DMS53 (cell line): ENCODE measurements around the gene CCNDBP1.
"Not testable (repeated sequence)": the region's sequence is repeated elsewhere in the genome, so short reads cannot be mapped to it uniquely, and the experiment has no call there.

Source experiments
- DNase-seq: peaks from one replicate; lab custom pipeline; 2025; lab: John Stamatoyannopoulos, UW

CCNDBP1 gene

DNA sequence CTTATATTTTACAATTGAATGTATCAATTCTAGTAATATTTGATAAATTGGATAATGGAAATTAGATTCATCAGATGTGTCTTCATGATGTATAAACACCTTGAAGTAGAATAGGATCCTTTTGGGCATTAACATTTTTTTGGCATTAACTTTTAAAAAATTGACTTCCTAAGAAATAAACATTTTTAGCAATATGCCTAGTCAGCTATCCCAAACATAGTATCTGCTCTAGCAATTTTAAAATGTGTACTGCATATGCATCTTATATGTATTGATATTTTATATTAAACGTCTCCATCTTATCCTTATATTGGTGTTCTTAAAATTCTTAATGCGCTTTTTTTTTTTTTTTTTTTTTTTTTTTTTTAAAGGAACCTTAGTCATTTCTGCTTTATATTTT, 8.5 kb downstream of the CCNDBP1 start:
- no peak for DNase-seq

DNA sequence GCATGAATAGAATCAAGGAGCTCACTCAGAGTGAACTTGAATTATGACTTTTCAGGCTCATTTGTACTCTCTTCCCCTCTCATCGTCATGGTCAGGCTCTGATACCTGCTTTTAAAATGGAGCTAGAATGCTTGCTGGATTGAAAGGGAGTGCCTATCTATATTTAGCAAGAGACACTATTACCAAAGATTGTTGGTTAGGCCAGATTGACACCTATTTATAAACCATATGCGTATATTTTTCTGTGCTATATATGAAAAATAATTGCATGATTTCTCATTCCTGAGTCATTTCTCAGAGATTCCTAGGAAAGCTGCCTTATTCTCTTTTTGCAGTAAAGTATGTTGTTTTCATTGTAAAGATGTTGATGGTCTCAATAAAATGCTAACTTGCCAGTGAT, 9.6 kb downstream of the CCNDBP1 start:
- DNase-seq = no peak

DNA sequence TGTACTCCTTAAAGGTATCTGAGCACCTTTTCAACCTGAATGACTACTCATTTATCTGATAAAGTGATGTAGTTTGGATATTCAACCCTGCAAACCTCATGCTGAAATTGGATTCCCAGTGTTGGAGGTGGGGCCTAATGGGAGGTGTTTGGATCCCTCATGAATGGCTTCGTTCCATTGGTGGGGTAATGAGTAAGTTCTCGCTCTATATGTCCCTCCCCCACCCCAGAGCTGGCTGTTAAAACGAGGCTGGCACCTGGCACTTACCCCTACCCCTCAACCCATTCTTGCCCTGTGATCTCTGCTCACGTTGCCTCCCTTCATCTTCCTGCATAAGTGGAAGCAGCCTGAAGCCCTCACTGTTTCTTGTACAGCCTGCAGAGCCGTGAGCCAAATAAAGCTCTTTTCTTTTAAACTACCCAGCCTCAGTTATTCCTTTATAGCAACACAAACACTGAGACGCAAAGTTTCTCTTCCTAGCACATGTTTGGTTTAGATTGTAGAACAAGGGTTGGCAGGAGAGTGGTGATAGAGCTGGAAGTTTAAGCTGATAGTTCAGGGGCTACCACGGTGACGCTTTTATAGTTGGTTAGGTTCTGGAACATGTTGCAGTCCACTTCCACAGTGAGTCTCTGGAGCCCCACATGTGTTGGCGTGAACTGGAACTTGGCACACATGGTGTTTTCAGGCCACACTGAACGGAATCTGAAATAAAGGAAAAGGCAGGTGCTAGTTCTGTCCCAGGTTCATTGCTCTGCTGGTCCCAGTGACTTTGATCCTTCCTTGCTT, 11.8 kb downstream of the CCNDBP1 start:
- no peak for DNase-seq

DNA sequence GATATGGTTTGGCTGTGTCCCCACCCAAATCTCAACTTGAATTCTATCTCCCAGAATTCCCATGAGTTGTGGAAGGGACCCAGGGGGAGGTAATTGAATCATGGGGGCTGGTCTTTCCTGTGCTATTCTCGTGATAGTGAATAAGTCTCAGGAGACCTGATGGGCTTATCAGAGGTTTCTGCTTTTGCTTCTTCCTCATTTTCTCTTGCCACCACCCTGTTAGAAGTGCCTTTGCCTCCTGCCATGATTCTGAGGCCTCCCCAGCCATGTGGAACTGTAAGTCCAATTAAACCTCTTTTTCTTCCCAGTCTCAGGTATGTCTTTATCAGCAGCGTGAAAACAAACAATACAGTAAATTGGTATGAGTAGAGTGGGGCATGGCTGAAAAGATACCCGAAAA, 12.6 kb downstream of the CCNDBP1 start:
- not testable (repeated sequence) for DNase-seq

DNA sequence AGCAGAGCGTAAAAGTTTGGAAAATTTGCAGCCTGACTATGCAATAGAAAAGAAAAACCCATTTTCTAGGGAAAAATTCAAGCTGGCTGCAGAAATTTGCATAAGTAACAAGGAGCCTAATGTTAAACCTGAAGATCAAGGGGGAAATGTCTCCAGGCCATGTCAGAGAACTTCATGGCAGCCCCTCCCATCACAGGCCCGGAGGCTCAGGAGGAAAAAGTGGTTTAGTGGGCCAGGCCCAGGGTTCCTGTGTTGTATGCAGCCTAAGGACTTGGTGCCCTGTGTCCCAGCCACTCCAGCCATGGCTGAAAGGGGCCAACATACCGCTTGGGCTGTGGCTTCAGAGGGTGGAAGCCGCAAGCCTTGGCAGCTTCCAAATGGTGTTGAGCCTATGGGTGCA, 13.4 kb downstream of the CCNDBP1 start:
- not testable (repeated sequence) for DNase-seq

DNA sequence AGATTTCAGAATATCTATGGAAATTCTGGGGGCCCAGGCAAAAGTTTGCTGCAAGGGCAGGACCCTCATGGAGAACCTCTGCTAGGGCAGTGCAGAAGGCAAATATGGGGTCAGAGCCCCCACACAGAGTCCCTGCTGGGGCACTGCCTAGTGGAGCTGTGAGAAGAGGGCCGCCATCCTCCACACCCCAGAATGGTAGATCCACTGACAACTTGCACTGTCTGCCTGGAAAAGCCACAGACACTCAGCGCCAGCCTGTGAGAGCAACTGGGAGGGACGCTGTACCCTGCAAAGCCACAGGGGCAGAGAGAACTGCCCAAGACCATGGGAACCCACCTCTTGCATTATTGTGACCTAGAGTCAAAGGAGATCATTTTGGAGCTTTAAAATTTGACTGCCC, 13.8 kb downstream of the CCNDBP1 start:
- DNase-seq = no peak

DNA sequence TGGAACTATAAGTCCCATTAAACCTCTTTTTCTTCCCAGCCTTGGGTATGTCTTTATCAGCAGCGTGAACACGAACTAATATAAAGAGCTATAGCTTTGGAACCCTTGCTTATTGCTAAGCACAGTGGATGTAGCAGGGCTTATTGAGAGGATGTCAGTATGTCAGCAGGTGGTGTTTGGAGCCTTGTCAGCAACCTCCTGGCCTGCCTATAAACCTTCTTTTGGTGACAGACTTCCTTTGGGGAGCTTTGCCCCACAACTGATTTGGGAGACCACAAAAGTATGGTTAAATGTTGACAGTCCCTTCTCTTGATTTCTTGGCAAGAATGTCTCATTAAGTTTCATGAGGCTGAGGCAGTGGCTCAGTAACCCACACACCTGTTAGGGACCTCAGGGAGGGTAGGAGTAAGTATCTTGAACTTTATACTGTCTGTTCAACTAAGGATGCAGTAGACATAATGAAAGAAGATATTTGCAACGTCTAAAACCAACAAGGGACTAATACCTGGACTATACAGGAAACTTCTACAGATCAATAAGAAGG, 14.8 kb downstream of the CCNDBP1 start:
- no peak for DNase-seq

DNA sequence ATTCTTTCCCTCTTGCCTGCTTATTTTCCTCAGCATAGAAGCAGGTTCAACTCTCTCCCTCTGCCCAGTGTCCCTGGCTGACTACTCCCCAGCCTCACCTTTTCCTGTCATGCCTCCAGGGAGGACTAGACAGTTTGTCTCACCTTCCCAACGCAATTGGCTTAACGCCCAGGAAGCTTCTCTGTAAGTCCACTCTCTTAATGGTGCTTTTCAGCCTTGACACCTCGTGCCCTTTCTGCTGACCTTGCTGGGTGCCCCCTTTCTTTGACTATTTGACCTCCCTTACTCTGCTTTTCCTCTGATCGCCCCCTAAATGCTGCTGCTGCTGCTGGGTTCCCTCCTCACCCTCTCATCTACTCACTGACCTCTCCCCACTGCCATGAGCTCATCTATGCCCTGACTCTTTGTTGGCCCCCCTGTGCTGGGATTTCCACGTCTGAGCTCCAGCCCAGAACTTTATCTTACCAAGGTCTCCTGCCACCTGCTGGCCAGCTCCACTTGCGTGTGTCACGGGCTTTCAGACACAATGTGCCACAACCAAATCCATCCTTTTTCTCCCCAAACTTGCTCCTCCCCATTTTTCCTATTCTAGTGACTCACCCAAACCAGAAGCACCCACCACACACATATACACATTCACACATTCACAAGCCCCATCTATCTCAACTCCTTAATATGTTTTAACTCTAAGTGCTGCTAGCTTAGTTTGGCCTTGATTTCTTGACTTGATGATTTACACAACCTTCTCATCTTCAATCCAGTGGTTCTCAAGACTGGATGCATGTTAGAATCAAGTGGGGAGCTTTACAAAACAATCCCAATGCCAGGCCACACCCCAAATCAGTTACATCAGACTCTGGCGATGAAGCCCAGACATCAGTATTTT, 19.1 kb downstream of the CCNDBP1 start:
- DNase-seq = peak; percentile 60

DNA sequence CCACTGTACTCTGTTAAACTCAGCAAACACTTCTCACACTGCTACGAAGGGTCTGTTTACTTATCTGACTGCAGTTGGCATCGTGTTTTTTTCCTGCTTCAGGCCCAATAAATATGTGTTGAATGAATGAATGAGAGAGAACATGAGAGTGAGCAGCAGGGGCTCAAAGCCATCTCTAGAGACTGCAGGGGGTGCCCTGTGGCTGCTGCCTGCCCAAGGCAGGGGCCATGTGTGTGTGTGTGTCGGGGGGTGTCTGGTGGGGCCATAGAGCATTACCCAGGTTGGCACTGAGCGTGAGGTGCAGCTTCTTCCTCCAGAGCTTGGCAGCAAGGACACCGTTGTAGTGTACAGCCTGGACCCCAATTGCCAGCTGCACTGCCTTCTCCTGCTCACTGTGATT, 20.9 kb downstream of the CCNDBP1 start:
- no peak for DNase-seq

DNA sequence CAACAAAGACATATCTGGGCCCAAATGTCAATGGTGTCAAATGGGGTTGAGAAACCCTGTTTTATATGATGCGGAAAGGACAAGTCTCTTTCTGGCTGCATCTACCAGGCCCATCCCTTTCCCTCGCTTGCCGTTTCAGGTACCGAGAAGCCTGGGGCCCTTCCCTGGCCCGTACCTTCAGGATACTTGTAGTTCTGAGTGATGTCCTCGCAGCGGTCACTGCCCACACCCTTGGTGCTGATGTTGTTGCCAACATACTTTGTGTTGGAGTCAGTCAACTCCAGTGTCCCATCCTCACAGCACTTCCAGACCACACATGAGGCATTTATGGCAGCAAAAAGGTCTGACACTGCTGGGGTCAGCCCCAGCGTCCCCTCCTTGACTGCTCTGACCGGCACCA, 21.8 kb downstream of the CCNDBP1 start:
- DNase-seq = no peak

DNA sequence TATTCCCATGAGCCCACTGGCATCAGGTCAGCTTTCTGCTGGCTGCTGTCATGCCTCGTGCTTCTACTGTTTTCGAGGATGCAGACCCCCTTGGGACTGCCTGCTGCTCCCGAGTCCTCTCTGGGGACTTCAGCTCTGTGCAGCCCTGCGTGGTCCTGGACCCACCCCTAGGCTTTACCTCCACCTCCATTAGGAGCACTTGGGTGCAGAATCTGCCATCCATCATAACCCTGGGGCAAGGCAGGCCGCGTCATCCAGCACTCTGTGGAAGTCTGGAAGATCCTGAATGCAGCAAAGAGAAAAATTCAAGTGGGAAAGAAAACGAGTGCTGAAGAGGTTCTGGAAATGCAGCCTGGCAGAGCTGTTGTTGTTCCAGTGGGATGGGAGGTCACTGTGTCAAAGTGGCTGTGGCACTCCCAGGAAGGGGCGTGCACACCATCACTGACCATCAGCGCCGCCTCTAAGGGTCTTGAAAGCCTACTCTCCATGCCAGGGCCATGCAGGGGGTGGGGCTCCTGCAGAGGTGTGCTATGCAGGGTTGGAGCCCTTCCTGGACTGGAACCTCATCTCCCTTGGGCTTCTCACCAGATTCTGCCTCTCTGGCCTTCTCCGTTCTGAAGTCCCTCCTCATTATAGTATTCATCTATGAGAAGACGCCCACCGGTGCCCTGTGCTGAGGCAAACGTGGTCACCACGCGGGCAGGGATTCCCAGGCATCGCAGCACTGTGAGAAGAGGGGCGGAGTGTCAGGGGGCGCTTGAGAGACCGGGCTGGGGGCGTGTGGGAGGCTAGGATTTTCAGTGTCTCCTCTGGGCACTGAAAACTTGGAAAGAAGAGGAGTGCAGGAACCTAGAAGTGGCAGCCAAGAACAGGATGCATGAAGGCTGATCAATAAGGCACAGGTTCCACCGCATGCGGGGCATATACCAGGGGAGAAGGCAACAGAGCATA, 23.1 kb downstream of the CCNDBP1 start:
- DNase-seq = no peak

DNA sequence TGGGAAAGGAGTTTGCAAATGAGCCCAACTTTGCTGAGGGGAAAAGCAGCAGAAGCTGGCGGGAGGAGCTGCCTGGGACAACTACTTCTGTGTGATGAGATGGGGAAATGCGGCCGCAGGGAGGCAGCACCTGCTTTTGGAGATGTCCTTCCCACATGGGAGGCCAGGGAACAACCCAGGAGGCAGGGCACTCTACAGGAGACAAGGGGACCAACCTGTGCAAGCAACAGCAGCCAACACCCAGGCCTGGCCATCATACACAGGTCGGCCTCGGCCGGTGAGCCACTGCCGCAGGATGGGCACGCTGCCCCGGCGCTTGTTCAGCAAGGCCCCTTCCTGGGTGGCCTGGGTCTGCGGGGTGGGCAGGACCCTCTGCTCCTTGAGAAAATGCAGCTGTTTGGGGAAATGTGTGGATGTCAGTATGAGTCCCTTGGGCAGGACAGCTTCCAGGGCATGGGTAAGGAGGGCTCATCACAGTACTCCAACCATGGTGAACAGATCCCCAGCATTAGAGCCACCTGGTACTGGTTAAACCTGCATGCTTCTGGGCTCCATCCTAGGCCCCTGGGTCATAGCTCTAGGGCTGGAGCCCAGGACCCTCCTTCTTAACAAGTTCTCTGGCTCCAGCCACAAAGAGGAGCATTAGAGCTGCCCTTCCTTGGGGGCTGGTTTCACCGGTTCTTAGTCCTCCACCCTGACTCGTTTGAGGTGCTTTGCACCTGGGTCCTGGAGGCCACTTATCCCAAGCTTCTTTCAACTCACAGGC, 24.0 kb downstream of the CCNDBP1 start:
- peak; percentile 74 for DNase-seq

DNA sequence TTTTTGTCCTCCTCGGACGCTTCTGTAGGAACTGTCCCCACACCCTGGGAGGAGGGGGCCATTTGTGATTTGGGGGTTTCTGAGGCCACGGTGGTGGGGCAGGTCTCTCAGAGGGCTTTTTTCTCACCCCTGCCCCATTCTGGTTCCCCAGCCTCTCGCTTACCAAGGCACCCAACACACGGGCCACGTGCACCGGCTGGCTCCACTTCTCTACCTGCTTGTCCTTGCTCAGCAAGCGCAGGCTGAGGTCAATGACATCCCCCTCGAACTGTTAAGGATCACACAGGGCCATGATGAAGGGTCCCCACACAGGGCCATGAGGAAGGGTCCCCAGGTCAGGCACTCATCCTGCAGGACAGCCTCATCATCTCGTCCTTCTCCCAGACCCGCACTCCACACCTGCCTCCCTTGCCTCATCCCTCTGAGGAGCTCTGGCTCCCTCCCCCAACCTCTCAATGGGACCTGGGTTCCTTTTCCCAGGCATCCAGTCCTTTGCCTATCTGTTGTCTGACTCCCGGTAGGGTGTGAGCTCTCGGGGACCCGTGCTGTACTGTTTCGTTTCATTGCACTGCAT, 25.1 kb downstream of the CCNDBP1 start:
- no peak for DNase-seq

DNA sequence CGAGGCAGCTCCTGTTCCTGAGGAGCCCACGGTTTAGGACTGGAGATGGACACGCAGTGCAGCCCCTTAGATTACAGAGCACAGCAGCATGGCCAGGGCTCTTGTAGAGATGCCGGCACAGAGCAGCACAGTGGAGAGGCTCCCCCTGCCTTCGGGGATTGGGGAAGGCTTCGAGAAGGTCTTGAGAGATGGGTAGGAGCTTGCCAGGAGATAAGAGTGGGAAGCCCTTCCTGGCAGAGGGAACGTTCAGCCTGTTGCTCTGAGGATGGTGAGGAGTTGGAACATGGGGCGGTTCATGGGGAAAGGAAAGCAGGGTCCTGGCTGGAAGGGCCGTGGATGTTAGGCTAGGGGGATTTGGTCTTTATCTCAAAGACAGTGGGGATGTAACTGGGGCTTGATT, 25.6 kb downstream of the CCNDBP1 start:
- no peak for DNase-seq

DNA sequence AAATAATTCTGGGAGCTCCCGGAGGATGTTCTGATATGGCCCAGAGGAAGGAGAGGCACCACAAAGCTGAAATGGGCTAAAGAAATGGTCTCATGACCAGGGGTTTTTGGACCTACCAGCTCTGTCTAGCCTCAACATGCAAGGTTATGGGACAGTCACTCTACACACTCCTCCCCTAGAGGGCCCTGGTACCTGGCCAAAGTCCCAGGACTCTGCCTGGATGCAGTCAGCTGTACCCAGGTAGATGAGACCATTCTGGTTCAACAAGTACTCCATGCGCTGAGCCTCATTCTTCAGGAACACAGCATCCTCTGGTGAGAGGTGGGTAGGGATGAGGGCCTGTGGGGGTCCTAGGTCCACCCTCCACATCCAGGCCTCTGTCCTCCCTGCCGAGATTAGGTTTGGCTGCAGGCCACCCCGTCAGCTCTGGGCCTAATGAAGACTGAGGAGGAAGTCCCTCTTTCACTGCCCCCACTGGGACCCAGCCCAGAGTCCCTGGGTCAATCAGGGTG, 26.1 kb downstream of the CCNDBP1 start:
- DNase-seq = no peak

DNA sequence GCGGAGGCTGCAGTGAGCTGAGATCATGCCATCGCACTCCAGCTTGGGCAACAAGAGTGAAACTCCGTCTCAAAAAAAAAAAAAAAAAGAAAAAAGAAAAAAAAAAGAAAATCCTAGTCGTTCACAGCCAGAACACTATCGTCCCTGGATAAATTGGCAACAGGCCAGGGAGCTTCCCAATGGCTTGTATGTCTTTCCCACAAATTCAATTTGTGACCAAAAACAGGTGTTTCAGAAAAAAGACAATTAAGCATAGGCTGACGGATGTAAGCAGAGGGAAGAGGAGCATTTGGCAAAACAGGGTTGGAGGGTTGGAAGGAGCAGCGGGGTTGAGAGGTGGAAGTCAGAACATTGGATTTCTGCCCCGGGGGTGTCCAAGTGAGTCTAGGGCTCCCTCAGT, 27.1 kb downstream of the CCNDBP1 start:
- DNase-seq = no peak

DNA sequence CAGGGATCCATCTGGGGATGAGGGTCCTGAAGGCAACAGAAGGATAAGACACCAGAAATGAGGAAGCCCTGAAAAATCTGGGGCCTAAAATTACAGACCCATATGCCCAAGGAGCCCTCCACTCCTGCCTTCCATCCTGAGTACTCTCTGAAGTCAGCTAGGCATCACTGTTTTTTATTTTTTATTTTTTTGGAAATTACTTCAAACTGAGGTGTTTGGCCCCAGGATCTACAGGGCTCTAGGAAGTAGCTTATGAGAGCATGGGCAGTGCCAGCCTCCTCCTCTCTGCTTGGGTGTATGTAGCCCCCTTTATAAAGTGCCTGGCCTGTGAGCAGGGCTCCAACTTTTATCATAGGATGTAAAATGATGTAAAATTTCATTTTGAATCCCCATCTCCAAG, 27.7 kb downstream of the CCNDBP1 start:
- no peak for DNase-seq

DNA sequence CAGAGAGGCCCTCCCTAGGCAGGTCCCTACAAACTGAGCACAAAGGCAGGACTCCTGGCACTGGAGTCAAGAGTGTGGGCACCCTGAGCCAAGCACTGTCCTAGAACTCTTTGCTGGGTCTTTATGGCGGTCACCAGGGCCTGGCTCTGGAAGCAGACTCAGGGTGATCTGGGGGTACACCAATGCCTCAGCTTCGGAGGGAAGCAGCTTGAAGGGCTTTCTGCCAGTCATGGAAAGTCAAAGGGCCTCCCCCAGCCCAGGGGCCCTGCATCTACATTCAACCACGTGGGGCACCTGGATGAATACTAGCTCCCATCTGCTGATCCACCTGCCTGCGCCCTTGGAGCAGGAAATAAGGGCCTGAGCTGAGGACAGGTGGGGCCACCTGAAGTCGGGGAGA, 28.3 kb downstream of the CCNDBP1 start:
- no peak for DNase-seq

DNA sequence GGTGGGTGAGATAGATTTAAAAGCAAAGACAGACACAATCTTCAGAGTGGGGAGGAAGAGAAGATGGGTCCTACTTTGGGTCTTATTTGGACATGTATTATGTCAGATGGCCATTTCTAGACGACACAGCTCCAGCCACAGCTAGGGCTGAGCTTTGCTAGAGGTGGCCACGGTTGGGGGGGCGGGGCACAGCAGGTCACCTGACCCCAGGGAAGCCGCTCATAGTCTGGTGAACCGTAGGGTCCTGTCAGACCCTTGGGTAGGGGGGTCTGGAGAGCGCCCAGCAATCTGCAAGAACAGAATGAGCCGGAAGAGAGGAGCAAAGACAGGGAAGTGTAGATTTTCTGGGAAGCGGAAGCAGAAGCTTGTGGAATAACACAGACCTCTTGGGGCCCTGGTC, 29.0 kb downstream of the CCNDBP1 start:
- DNase-seq = no peak

DNA sequence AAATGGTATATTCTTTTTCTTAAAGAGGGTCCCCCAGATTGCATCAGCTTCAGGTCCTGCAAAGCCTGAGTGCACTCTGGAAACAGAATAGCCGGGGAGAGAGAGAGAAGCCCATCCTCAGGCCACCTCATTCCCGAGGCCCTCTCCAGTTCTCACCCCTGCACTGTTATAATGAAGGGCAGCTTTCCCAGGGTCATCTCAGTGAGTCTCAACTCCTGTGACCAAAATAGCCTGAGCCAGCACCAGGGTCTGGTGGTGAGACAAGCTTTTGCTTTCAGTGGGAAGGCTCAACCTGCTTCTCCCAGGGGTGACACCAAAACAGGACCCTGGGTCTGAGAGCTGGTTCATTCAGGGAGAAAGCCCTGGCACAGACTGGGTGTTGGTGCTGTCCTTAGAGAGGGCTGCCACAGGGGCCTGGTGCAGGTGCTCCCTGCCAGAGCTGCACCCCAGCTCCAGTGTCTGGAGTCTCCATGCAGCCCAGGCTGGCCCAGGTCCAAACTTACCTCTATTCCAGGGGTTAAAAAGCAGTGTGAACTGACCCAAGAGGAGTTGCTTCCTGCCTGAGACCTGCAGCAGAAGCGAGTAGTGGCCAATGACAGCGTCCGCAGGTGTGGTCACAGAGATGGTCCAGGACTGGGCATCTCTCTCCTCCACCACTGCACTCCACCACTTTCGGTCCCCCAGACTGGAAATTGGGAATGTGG, 29.5 kb downstream of the CCNDBP1 start:
- no peak for DNase-seq
